Measurements from ENCODE around the gene PRDX1. TPM values are rescaled to one million over a fixed set of nuclear protein-coding genes. Genes with fewer than 3 reads are reported as not detected.

The PRDX1 gene
- total and polyA plus RNA-seq, 2 of the 13 experiments (the other 11 are each of a cell fraction or from before 2014, with no cell fraction given), result 761 to 1,898 TPM

- TF ChIP-seq IKZF5 (CRISPR knock-in tag; IDR thresholded peaks at IDR 0.05) (peak; percentile 75), ZHX1 (CRISPR knock-in tag; IDR thresholded peaks at IDR 0.05; ENCODE audit: low read depth) (0 out of 2 replicates have a peak, but pooled peaks have one; percentile 33), ZMYM4 (CRISPR knock-in tag; IDR thresholded peaks at IDR 0.05) (peak; percentile 76), MIER3 (CRISPR knock-in tag; IDR thresholded peaks at IDR 0.05; ENCODE audit: borderline replicate concordance) (peak; percentile 67; the same call in 1 of the 2 replicates), ZNF770 (CRISPR knock-in tag; IDR thresholded peaks at IDR 0.05) (peak; percentile 19; the same call in 1 of the 2 replicates), RFXAP (CRISPR knock-in tag; IDR thresholded peaks at IDR 0.05; ENCODE audit: borderline replicate concordance) (no peak), ZFP41 (CRISPR knock-in tag; IDR thresholded peaks at IDR 0.05; ENCODE audit: borderline replicate concordance) (no peak), ZNF564 (CRISPR knock-in tag; IDR thresholded peaks at IDR 0.05) (no peak), SMARCC2 (IDR thresholded peaks at IDR 0.05) (no peak), JARID2 (CRISPR knock-in tag; IDR thresholded peaks at IDR 0.05; ENCODE audit: insufficient replicate concordance) (no peak), KDM1A (CRISPR knock-in tag; IDR thresholded peaks at IDR 0.05) (peak; percentile 81; the same call in 1 of the 2 replicates), KLF11 (CRISPR knock-in tag; IDR thresholded peaks at IDR 0.05) (no peak), HNF4G (IDR thresholded peaks at IDR 0.05; ENCODE audit: borderline replicate concordance, low read depth, low read length) (peak; percentile 99), HNF4G (CRISPR knock-in tag; IDR thresholded peaks at IDR 0.05; ENCODE audit: borderline replicate concordance, low read depth) (peak; percentile 91), NFATC3 (CRISPR knock-in tag; IDR thresholded peaks at IDR 0.05) (no peak), KIAA2018 (CRISPR knock-in tag; IDR thresholded peaks at IDR 0.05; ENCODE audit: borderline replicate concordance) (no peak), HHEX (CRISPR knock-in tag; IDR thresholded peaks at IDR 0.05) (no peak)
These were observed 20.9 kb upstream of the PRDX1 start (continued) for GRCh38 chr1:45542591-45542990.

All from HepG2 (cell line).